ENCODE results near the gene TMEM250. TPM values are rescaled to one million over a fixed set of nuclear protein-coding genes. Genes with fewer than 3 reads are reported as not detected.

Gene TMEM250
- polyA plus RNA-seq, 1 of the 3 experiments (the other 2 are of a cell fraction) = 25.9 TPM

DNA sequence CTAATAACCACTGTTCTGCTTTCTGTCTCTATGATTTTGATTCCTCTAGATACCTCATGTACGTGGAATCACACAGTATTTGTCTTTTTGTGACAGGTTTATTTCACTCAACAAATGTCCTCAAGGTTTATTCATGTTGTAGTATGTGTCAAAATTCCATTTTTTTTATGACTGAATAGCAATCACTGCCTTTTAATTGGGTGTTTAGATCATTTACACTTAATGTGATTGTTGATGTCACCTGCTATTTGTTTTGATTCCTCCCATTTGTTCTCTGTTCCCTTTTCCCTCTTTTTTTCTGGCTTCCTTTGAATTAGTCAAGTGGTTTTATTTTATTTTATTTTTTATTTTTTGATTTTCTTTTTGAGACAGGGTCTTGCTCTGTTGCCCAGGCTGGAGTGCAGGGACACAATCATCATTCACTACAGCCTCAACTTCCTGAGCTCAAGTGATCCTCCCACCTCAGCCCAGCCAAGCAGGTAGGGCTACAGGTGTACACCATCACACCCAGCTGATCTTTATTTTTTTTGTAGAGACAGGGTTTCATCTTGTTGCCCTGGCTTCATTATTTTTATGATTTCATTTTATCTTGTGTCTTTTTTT, 44.7 kb upstream of the TMEM250 start:
- Histone ChIP-seq H3F3A (replicated peaks; ENCODE audit: insufficient read depth) (no peaks in the 10 kb centered on the region), H2AFZ (ENCODE audit: low read depth) (no peak overlapping the region), H3K27ac (ENCODE audit: low read depth in 2 of 2, low read length in 1 of 2) (no peak overlapping the region), H3K4me3 (ENCODE audit: low read depth in 2 of 2, low read length in 1 of 2) (no peak overlapping the region), H3K79me2 (ENCODE audit: insufficient read depth) (no peaks in the 10 kb centered on the region), H3K4me1 (ENCODE audit: control insufficient read depth in 1 of 2, insufficient read depth in 2 of 2, low read depth in 1 of 2, low read length in 1 of 2) (no peaks in the 10 kb centered on the region), H3K9ac (no peak overlapping the region), H4K20me1 (ENCODE audit: insufficient read depth) (no peaks in the 10 kb centered on the region), H3K27me3 (ENCODE audit: insufficient read depth) (peaks cover 23% of the 10 kb centered on the region; the same call in 1 of the 2 replicates), H3K9me2 (no peaks in the 10 kb centered on the region), H3K9me3 (no peaks in the 10 kb centered on the region), H3K36me3 (replicated peaks in 1 of 2; ENCODE audit: control insufficient read depth in 1 of 2, insufficient read depth in 2 of 2, low read length in 1 of 2) (no peaks in the 10 kb centered on the region), H3K4me2 (no peak overlapping the region)
- CTCF ChIA-PET = interaction anchor here (1.3 kb wide), 2 partner anchors 10 to 121 kb away, joined by 3 to 4 read pairs; no protein-coding TSS in a partner anchor
- no peak for DNase-seq
- POLR2A ChIA-PET = no interaction called here
- WGBS (ENCODE audit: low lambda C conversion rate) = 0% methylated on average over 1 of the region's 1 CpG
- no peak for TF ChIP-seq TEAD4 (IDR thresholded peaks at IDR 0.05; ENCODE audit: borderline replicate concordance, insufficient read depth)
- TF ChIP-seq EP300 (IDR thresholded peaks at IDR 0.05; ENCODE audit: borderline replicate concordance in 1 of 2, low read depth in 1 of 2, low read length in 1 of 2) = no peak
- TF ChIP-seq, protein P1, sequence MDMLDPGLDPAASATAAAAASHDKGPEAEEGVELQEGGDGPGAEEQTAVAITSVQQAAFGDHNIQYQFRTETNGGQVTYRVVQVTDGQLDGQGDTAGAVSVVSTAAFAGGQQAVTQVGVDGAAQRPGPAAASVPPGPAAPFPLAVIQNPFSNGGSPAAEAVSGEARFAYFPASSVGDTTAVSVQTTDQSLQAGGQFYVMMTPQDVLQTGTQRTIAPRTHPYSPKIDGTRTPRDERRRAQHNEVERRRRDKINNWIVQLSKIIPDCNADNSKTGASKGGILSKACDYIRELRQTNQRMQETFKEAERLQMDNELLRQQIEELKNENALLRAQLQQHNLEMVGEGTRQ (IDR thresholded peaks at IDR 0.05; ENCODE audit: borderline replicate concordance, low read depth, low read length) = no peak
- TF ChIP-seq GABPA (IDR thresholded peaks at IDR 0.05; ENCODE audit: low read depth) = no peak
- TF ChIP-seq RFX5 (IDR thresholded peaks at IDR 0.05; ENCODE audit: low read length) = no peak
- TF ChIP-seq, protein P2, sequence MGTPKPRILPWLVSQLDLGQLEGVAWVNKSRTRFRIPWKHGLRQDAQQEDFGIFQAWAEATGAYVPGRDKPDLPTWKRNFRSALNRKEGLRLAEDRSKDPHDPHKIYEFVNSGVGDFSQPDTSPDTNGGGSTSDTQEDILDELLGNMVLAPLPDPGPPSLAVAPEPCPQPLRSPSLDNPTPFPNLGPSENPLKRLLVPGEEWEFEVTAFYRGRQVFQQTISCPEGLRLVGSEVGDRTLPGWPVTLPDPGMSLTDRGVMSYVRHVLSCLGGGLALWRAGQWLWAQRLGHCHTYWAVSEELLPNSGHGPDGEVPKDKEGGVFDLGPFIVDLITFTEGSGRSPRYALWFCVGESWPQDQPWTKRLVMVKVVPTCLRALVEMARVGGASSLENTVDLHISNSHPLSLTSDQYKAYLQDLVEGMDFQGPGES (IDR thresholded peaks at IDR 0.05; ENCODE audit: low read depth, low read length) = no peak
- TF ChIP-seq, protein P3, sequence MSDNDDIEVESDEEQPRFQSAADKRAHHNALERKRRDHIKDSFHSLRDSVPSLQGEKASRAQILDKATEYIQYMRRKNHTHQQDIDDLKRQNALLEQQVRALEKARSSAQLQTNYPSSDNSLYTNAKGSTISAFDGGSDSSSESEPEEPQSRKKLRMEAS (IDR thresholded peaks at IDR 0.05; ENCODE audit: low read depth) = no peak
- no peak for TF ChIP-seq POLR2AphosphoS5 (IDR thresholded peaks at IDR 0.05; ENCODE audit: low read depth, low read length)
- no peak for TF ChIP-seq YY1 (IDR thresholded peaks at IDR 0.05; ENCODE audit: low read depth)
- TF ChIP-seq, protein P4, sequence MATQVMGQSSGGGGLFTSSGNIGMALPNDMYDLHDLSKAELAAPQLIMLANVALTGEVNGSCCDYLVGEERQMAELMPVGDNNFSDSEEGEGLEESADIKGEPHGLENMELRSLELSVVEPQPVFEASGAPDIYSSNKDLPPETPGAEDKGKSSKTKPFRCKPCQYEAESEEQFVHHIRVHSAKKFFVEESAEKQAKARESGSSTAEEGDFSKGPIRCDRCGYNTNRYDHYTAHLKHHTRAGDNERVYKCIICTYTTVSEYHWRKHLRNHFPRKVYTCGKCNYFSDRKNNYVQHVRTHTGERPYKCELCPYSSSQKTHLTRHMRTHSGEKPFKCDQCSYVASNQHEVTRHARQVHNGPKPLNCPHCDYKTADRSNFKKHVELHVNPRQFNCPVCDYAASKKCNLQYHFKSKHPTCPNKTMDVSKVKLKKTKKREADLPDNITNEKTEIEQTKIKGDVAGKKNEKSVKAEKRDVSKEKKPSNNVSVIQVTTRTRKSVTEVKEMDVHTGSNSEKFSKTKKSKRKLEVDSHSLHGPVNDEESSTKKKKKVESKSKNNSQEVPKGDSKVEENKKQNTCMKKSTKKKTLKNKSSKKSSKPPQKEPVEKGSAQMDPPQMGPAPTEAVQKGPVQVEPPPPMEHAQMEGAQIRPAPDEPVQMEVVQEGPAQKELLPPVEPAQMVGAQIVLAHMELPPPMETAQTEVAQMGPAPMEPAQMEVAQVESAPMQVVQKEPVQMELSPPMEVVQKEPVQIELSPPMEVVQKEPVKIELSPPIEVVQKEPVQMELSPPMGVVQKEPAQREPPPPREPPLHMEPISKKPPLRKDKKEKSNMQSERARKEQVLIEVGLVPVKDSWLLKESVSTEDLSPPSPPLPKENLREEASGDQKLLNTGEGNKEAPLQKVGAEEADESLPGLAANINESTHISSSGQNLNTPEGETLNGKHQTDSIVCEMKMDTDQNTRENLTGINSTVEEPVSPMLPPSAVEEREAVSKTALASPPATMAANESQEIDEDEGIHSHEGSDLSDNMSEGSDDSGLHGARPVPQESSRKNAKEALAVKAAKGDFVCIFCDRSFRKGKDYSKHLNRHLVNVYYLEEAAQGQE (IDR thresholded peaks at IDR 0.05; ENCODE audit: low read depth, low read length) = no peak
- no peak for TF ChIP-seq NRF1 (IDR thresholded peaks at IDR 0.05; ENCODE audit: low read depth, low read length)
- TF ChIP-seq MXI1 (IDR thresholded peaks at IDR 0.05; ENCODE audit: low read depth, low read length) = no peak
- no peak for TF ChIP-seq TCF12 (IDR thresholded peaks at IDR 0.05)
- TF ChIP-seq, protein P5, sequence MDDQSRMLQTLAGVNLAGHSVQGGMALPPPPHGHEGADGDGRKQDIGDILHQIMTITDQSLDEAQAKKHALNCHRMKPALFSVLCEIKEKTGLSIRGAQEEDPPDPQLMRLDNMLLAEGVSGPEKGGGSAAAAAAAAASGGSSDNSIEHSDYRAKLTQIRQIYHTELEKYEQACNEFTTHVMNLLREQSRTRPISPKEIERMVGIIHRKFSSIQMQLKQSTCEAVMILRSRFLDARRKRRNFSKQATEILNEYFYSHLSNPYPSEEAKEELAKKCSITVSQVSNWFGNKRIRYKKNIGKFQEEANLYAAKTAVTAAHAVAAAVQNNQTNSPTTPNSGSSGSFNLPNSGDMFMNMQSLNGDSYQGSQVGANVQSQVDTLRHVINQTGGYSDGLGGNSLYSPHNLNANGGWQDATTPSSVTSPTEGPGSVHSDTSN (IDR thresholded peaks at IDR 0.05) = no peak
- no peak for TF ChIP-seq RXRA (IDR thresholded peaks at IDR 0.05; ENCODE audit: borderline replicate concordance, low read depth)

All from SK-N-SH (cell line).